K562 (cell line): ENCODE results near the gene ANKRD7. TPM values are rescaled to one million over a fixed set of nuclear protein-coding genes. Genes with fewer than 3 reads are reported as not detected.

Experiments
- CBX8 ChIP-seq: fragments of 200-600 bp; sonication (generic); IDR thresholded peaks from 2 replicates; pipeline ENCODE4 v1.6.1; 2012; ENCODE audit warnings: borderline replicate concordance, mixed run types, low read depth, mild to moderate bottlenecking, moderate library complexity, mixed read lengths, low read length, control low read depth, inconsistent platforms; ENCODE audit not compliant: poor library complexity, severe bottlenecking; ENCODE audit errors: extremely low read depth
- CHD2 ChIP-seq: IDR thresholded peaks from 2 replicates; pipeline ENCODE4 v1.6.1; 2011; ENCODE audit warnings: low read depth, low read length
- OTX1 ChIP-seq: fragments of 450-650 bp; formaldehyde crosslinking; IDR thresholded peaks from 2 replicates; pipeline ENCODE4 v1.4.0; 2022; ENCODE audit warnings: mild to moderate bottlenecking
- SRF ChIP-seq, 2 experiments: fragments of 250-450, 450-650 bp in 1 of 2; sonication (Bioruptor Pico) in 1 of 2; sonication (generic) in 1 of 2; formaldehyde crosslinking; IDR thresholded peaks; 2 replicates each; pipeline versions ENCODE4 v1.5.0 to v1.5.1; 2020 to 2022; ENCODE audit warnings: mild to moderate bottlenecking in 1 of 2, missing genetic modification reagents in 1 of 2
- TEAD4 ChIP-seq, 2 experiments: sonication (generic) in 1 of 2; formaldehyde crosslinking in 1 of 2; IDR thresholded peaks; 2 replicates each; pipeline versions ENCODE4 v1.6.1 to v1.8.0; 2012 to 2022; ENCODE audit warnings: borderline replicate concordance in 1 of 2, inconsistent platforms in 1 of 2, low read length in 1 of 2, mild to moderate bottlenecking in 1 of 2, missing genetic modification reagents in 1 of 2
- YY1 ChIP-seq, 3 experiments: IDR thresholded peaks; 2 replicates each; pipeline ENCODE4 v1.6.1; 2011; ENCODE audit warnings: low read length in 2 of 3, mild to moderate bottlenecking in 2 of 3, moderate library complexity in 2 of 3, borderline replicate concordance in 1 of 3, control low read depth in 1 of 3, low read depth in 1 of 3; ENCODE audit not compliant: insufficient read depth in 3 of 3, insufficient replicate concordance in 2 of 3, control insufficient read depth in 1 of 3, insufficient read length in 1 of 3; ENCODE audit errors: extremely low read depth in 1 of 3
- ZNF324 ChIP-seq: fragments of 250-450 bp; sonication (Bioruptor Pico); IDR thresholded peaks from 2 replicates; pipeline ENCODE4 v1.4.0; 2020; ENCODE audit warnings: mild to moderate bottlenecking
- polyA plus RNA-seq, 8 experiments: library from polyadenylated mRNA; depleted of rRNA in 4 of 8; stranded (reverse) in 5 of 8; unstranded in 3 of 8; fragments of >200 nt; fragmentation: Nextera tagmentation in 2 of 8; fragmentation: Illumina TruSeq in 1 of 8; extraction: Ambion mirVana in 2 of 8; extraction: Trizol in 1 of 8; gene quantifications; 2 replicates each; pipeline versions ENCODE4 v1.2.1 to v1.2.3, GENCODE V29; 2011 to 2014; ENCODE audit warnings: inconsistent platforms in 1 of 8, missing spikeins in 1 of 8
- total RNA-seq, 7 experiments: library from RNA; depleted of rRNA in 6 of 7; stranded (reverse); fragments of >200 nt in 6 of 7; fragmentation: Illumina TruSeq in 2 of 7; extraction: Trizol in 2 of 7; gene quantifications; 2 replicates each; pipeline versions ENCODE4 v1.2.1 to v1.2.3, GENCODE V29; 2011 to 2021; ENCODE audit warnings: low replicate concordance in 1 of 7
- TF ChIP-seq, protein P1 (sequence below), 2 experiments: fragments of 450-650 bp in 1 of 2; sonication (generic) in 1 of 2; formaldehyde crosslinking in 1 of 2; IDR thresholded peaks; 2 replicates each; pipeline versions ENCODE4 v1.7.1 to v1.9.0; 2016 to 2022; ENCODE audit warnings: inconsistent platforms in 1 of 2, mild to moderate bottlenecking in 1 of 2, missing genetic modification reagents in 1 of 2
- TF ChIP-seq, protein P2 (sequence below): sonication (generic); formaldehyde crosslinking; IDR thresholded peaks from 2 replicates; pipeline ENCODE4 v1.8.0; 2022; ENCODE audit warnings: mild to moderate bottlenecking, missing genetic modification reagents

Gene ANKRD7
- total and polyA plus RNA-seq, 9 of the 15 experiments (the other 6 are each of a cell fraction or from before 2014, with no cell fraction given), result 0.33 TPM; not detected in 8

GRCh38 chr7:118183786-118184564, 40.5 kb upstream of the ANKRD7 start, which contains the start of gene LSM8 (continued):
- TF ChIP-seq, protein P1, sequence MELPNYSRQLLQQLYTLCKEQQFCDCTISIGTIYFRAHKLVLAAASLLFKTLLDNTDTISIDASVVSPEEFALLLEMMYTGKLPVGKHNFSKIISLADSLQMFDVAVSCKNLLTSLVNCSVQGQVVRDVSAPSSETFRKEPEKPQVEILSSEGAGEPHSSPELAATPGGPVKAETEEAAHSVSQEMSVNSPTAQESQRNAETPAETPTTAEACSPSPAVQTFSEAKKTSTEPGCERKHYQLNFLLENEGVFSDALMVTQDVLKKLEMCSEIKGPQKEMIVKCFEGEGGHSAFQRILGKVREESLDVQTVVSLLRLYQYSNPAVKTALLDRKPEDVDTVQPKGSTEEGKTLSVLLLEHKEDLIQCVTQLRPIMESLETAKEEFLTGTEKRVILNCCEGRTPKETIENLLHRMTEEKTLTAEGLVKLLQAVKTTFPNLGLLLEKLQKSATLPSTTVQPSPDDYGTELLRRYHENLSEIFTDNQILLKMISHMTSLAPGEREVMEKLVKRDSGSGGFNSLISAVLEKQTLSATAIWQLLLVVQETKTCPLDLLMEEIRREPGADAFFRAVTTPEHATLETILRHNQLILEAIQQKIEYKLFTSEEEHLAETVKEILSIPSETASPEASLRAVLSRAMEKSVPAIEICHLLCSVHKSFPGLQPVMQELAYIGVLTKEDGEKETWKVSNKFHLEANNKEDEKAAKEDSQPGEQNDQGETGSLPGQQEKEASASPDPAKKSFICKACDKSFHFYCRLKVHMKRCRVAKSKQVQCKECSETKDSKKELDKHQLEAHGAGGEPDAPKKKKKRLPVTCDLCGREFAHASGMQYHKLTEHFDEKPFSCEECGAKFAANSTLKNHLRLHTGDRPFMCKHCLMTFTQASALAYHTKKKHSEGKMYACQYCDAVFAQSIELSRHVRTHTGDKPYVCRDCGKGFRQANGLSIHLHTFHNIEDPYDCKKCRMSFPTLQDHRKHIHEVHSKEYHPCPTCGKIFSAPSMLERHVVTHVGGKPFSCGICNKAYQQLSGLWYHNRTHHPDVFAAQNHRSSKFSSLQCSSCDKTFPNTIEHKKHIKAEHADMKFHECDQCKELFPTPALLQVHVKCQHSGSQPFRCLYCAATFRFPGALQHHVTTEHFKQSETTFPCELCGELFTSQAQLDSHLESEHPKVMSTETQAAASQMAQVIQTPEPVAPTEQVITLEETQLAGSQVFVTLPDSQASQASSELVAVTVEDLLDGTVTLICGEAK (IDR thresholded peaks at IDR 0.05), result peak; percentile 75
- TF ChIP-seq, protein P1 (CRISPR knock-in tag; IDR thresholded peaks at IDR 0.05), result no peak
- no peak for TF ChIP-seq CBX8
- TF ChIP-seq, protein P2, sequence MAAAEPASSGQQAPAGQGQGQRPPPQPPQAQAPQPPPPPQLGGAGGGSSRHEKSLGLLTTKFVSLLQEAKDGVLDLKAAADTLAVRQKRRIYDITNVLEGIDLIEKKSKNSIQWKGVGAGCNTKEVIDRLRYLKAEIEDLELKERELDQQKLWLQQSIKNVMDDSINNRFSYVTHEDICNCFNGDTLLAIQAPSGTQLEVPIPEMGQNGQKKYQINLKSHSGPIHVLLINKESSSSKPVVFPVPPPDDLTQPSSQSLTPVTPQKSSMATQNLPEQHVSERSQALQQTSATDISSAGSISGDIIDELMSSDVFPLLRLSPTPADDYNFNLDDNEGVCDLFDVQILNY, result peak; percentile 67; the same call in 1 of the 2 replicates
- TF ChIP-seq ZNF324 (CRISPR knock-in tag), result 0 out of 2 replicates have a peak, but pooled peaks have one; percentile 19
- TF ChIP-seq TEAD4 (IDR thresholded peaks at IDR 0.05; ENCODE audit: low read length), result no peak
- no peak for TF ChIP-seq TEAD4 (CRISPR knock-in tag; IDR thresholded peaks at IDR 0.05; ENCODE audit: borderline replicate concordance)
- 0 out of 4 replicates have a peak, but pooled peaks of 1 of the 2 experiments have one; percentile 33 for TF ChIP-seq SRF (CRISPR knock-in tag; IDR thresholded peaks at IDR 0.05)
- peak; percentile 99 for TF ChIP-seq OTX1
- peak in 2 of 3 experiments; percentile 49 to 50 for TF ChIP-seq YY1 (IDR thresholded peaks at IDR 0.05; ENCODE audit: borderline replicate concordance in 1 of 3, control insufficient read depth in 1 of 3, extremely low read depth in 1 of 3, insufficient read depth in 3 of 3, insufficient read length in 1 of 3, insufficient replicate concordance in 2 of 3, low read depth in 1 of 3, low read length in 2 of 3)
- TF ChIP-seq CHD2, result peak; percentile 98
